Osteocyte (in vitro differentiated cells): ENCODE data around the gene MPPED2. TPM values are rescaled to one million over a fixed set of nuclear protein-coding genes. Genes with fewer than 3 reads are reported as not detected.

ENCODE experiments used
- DNase-seq: peaks from one replicate; pipeline ENCODE4 v3.0.0; 2021; ENCODE audit warnings: mixed read lengths; ENCODE audit not compliant: unreplicated experiment; ENCODE audit errors: extremely low spot score
- H3K27ac Mint-ChIP-seq: one replicate; pipeline ENCODE4 v1.8.0; 2021; ENCODE audit warnings: mild to moderate bottlenecking, mixed read lengths; ENCODE audit not compliant: unreplicated experiment
- H3K27me3 Mint-ChIP-seq: one replicate; pipeline ENCODE4 v1.8.0; 2021; ENCODE audit warnings: mixed read lengths; ENCODE audit not compliant: unreplicated experiment
- H3K36me3 Mint-ChIP-seq: one replicate; pipeline ENCODE4 v1.8.0; 2021; ENCODE audit warnings: mixed read lengths; ENCODE audit not compliant: unreplicated experiment
- H3K4me1 Mint-ChIP-seq: one replicate; pipeline ENCODE4 v1.8.0; 2021; ENCODE audit warnings: mixed read lengths; ENCODE audit not compliant: unreplicated experiment
- H3K4me3 Mint-ChIP-seq: one replicate; pipeline ENCODE4 v1.8.0; 2021; ENCODE audit warnings: mild to moderate bottlenecking, moderate library complexity, mixed read lengths; ENCODE audit not compliant: unreplicated experiment
- H3K9me3 Mint-ChIP-seq: one replicate; pipeline ENCODE4 v1.8.0; 2021; ENCODE audit warnings: mixed read lengths; ENCODE audit not compliant: unreplicated experiment
- total RNA-seq: library from RNA; stranded (reverse); gene quantifications from 2 replicates; pipeline ENCODE4 v1.2.1, GENCODE V29; 2021
- TF ChIP-seq, protein P1 (sequence below): fragments of 200-600 bp; sonication (generic); IDR thresholded peaks from 2 replicates; pipeline ENCODE4 v1.5.0; 2021; ENCODE audit warnings: antibody characterized with exemption, mild to moderate bottlenecking, moderate library complexity

MPPED2 gene
- total RNA-seq, 1 donor from 2014 or later: not detected

DNA sequence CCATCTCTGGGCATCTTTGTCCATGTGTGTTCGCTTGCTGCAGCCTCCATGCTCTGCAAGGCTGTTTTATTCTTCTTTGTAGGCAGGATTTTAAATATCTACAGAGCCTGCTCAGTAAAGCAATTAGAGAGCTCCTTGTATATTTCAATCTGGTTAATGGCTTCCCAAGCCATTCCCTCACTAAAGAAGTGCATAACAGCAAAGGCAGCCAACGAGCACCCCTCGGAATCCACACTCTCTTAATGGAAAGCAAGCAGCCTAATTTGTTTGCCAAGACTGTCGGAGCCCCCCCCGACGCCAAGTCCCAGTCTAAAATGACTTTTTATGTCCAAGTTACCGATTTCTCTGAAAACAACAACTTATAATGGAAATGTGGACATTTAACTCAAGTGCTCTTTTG, 139.6 kb downstream of the MPPED2 start:
- no peak overlapping the region for H3K27ac Mint-ChIP-seq
- DNase-seq: no peak
- H3K36me3 Mint-ChIP-seq: no peaks in the 10 kb centered on the region
- no peaks in the 10 kb centered on the region for H3K4me1 Mint-ChIP-seq
- no peaks in the 10 kb centered on the region for H3K27me3 Mint-ChIP-seq
- no peak overlapping the region for H3K4me3 Mint-ChIP-seq
- H3K9me3 Mint-ChIP-seq: no peaks in the 10 kb centered on the region
- TF ChIP-seq, protein P1, sequence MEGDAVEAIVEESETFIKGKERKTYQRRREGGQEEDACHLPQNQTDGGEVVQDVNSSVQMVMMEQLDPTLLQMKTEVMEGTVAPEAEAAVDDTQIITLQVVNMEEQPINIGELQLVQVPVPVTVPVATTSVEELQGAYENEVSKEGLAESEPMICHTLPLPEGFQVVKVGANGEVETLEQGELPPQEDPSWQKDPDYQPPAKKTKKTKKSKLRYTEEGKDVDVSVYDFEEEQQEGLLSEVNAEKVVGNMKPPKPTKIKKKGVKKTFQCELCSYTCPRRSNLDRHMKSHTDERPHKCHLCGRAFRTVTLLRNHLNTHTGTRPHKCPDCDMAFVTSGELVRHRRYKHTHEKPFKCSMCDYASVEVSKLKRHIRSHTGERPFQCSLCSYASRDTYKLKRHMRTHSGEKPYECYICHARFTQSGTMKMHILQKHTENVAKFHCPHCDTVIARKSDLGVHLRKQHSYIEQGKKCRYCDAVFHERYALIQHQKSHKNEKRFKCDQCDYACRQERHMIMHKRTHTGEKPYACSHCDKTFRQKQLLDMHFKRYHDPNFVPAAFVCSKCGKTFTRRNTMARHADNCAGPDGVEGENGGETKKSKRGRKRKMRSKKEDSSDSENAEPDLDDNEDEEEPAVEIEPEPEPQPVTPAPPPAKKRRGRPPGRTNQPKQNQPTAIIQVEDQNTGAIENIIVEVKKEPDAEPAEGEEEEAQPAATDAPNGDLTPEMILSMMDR: no peak

DNA sequence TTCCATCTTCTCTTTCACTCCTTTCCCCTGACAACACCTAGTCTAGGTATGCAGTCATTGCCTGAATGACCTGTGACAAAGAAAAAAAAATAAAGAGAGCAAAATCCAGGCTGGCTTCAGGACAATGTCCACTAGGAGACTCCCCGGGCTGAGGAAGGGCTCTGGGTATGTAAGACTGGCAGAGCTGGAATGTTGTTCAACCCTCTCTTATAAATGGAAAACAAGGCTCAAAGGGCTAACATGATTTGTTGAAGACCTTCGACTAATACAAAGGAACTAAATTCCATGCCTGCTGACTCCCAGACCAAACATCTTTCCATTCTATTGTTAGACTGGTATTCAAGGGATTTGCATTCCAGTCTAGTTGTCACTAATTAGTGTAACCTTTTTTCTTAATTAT, 141.1 kb downstream of the MPPED2 start:
- no peak overlapping the region for H3K4me3 Mint-ChIP-seq
- H3K4me1 Mint-ChIP-seq: no peaks in the 10 kb centered on the region
- H3K27me3 Mint-ChIP-seq: no peaks in the 10 kb centered on the region
- no peak for DNase-seq
- H3K9me3 Mint-ChIP-seq: no peaks in the 10 kb centered on the region
- H3K36me3 Mint-ChIP-seq: no peaks in the 10 kb centered on the region
- H3K27ac Mint-ChIP-seq: no peak overlapping the region
- TF ChIP-seq, protein P1: no peak

DNA sequence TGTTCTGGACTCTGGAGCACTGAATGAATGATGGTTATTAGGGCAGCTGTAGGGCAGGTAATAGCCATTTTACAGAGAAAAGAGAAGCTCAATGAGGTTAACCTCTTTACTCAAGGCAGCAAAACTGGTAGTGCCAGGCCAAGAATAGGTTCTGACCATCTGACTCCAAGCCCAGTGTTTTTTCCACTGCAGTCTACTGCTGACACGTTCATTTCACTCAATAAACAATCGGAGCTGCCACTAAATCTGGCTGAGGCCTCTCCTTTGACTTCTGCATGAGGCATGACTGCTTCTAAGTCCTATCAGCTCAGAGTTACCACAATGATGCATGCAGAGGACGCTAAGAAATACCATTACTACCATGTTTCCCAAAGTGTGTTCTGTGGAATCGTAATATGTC, 145.6 kb downstream of the MPPED2 start:
- Mint-ChIP-seq H3K9me3 (no peaks in the 10 kb centered on the region), H3K27ac (no peak overlapping the region), H3K4me3 (no peak overlapping the region), H3K4me1 (no peaks in the 10 kb centered on the region), H3K27me3 (peaks cover 2% of the 10 kb centered on the region), H3K36me3 (no peaks in the 10 kb centered on the region)
- TF ChIP-seq, protein P1: no peak
- no peak for DNase-seq

DNA sequence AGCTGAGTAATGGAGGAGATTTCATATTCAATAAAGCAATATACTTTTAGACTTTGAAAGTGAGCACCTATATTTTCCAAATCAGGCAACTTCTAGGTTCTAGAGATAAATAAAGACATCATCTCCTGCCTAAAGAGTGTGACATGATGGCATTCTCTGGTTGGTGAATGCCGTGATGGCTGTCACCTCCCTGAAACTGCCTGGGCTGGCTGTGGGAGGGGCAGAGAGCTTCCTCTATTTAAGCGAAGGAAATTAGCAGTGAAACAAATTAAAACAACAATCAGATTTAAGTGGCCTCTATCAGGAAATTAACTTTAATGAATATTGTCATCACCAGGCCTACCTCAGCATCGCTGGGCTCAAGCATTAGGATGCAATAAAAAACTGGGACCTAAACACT, 149.4 kb downstream of the MPPED2 start:
- TF ChIP-seq, protein P1: no peak

DNA sequence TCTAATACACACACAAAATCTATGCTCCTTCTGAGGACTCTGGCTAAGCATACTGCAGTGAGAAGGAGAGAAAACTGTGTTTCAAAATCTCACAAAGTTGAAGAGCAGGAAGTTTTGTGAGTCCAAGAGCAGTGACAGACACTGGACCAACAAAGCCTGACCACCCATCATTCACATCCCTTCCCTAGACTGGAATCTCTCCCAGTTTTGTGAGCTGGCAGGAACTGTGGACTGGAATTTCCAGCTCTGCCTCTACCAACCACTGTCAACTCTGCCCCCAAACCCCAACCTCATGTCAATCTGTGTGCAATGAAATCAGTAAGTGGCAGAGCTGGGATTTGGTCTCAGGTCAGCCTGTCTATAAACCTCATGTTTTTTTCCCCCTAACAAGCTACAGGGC, 150.7 kb downstream of the MPPED2 start:
- H3K27me3 Mint-ChIP-seq: peaks cover 8% of the 10 kb centered on the region
- no peak overlapping the region for H3K27ac Mint-ChIP-seq
- H3K4me1 Mint-ChIP-seq: no peaks in the 10 kb centered on the region
- no peak overlapping the region for H3K4me3 Mint-ChIP-seq
- H3K36me3 Mint-ChIP-seq: no peaks in the 10 kb centered on the region
- no peaks in the 10 kb centered on the region for H3K9me3 Mint-ChIP-seq
- TF ChIP-seq, protein P1: no peak
- DNase-seq: no peak

More for the DNA sequence above, 149.4 kb downstream of the MPPED2 start:
- no peak for DNase-seq
- no peaks in the 10 kb centered on the region for H3K4me1 Mint-ChIP-seq
- peaks cover 6% of the 10 kb centered on the region for H3K27me3 Mint-ChIP-seq
- H3K4me3 Mint-ChIP-seq: no peak overlapping the region
- H3K36me3 Mint-ChIP-seq: no peaks in the 10 kb centered on the region
- no peak overlapping the region for H3K27ac Mint-ChIP-seq
- no peaks in the 10 kb centered on the region for H3K9me3 Mint-ChIP-seq
